NCI-H2227 treated with DMSO at 0.1 percent for 48 hours (cell line): ENCODE results near the gene SIGMAR1.

Source experiments
- DNase-seq: peaks from one replicate; lab custom pipeline; 2025; lab: John Stamatoyannopoulos, UW

SIGMAR1 gene

GRCh38 chr9:34637356-34638137, at the start of gene SIGMAR1:
Gene SIGMAR1 (minus strand): TSS chr9:34637787. CDS start chr9:34637697, 90 bp downstream.
- peak; percentile 78 for DNase-seq

GRCh38 chr9:34686732-34687131, 49.1 kb upstream of the SIGMAR1 start:
- DNase-seq = no peak

GRCh38 chr9:34686231-34686630, 48.6 kb upstream of the SIGMAR1 start:
- no peak for DNase-seq

GRCh38 chr9:34685591-34685990, 48.0 kb upstream of the SIGMAR1 start:
- no peak for DNase-seq

- no peak for DNase-seq
Measured at GRCh38 chr9:34684816-34685215, 47.2 kb upstream of the SIGMAR1 start.

GRCh38 chr9:34684145-34684544, 46.6 kb upstream of the SIGMAR1 start:
- DNase-seq = no peak

- DNase-seq = no peak
Measured at GRCh38 chr9:34675869-34676268, 38.3 kb upstream of the SIGMAR1 start.

- DNase-seq = no peak
Measured at GRCh38 chr9:34675048-34675714, 37.6 kb upstream of the SIGMAR1 start.

GRCh38 chr9:34674440-34674839, 36.9 kb upstream of the SIGMAR1 start:
- no peak for DNase-seq

- DNase-seq = no peak
Measured at GRCh38 chr9:34671307-34671706, 33.7 kb upstream of the SIGMAR1 start.

GRCh38 chr9:34669809-34670562, 32.4 kb upstream of the SIGMAR1 start:
- DNase-seq = no peak

- DNase-seq = peak; percentile 89
Measured at GRCh38 chr9:34665381-34666250, 28.0 kb upstream of the SIGMAR1 start.

GRCh38 chr9:34665067-34665380, 27.4 kb upstream of the SIGMAR1 start:
- DNase-seq = no peak

GRCh38 chr9:34664281-34665066, 26.9 kb upstream of the SIGMAR1 start:
- peak; percentile 3 for DNase-seq

GRCh38 chr9:34663303-34663605, 25.7 kb upstream of the SIGMAR1 start:
- DNase-seq = no peak

- DNase-seq = no peak
Measured at GRCh38 chr9:34662526-34663302, 25.1 kb upstream of the SIGMAR1 start, which contains the start of gene CCL27. Gene CCL27 (minus strand): TSS chr9:34662657. CDS start chr9:34662633, 24 bp downstream.

- DNase-seq = no peak
Measured at GRCh38 chr9:34659592-34660253, 22.1 kb upstream of the SIGMAR1 start.

- no peak for DNase-seq
Measured at GRCh38 chr9:34658461-34658860, 20.9 kb upstream of the SIGMAR1 start.

GRCh38 chr9:34656992-34657391, 19.4 kb upstream of the SIGMAR1 start:
- DNase-seq = no peak

- no peak for DNase-seq
Measured at GRCh38 chr9:34655394-34655793, 17.8 kb upstream of the SIGMAR1 start.
